NOMO-1 treated with dmso at 0.1 percent for 144 hours (cell line): ENCODE data around the gene ADORA1.
A peak's percentile ranks its signal among the peaks of the same experiment; 100 is the strongest.

Experiments
- DNase-seq: peaks from one replicate; lab custom pipeline; 2025; ENCODE audit not compliant: unreplicated experiment; lab: John Stamatoyannopoulos, UW

The ADORA1 gene

GRCh38 chr1:203210350-203210749 is 82.8 kb downstream of the ADORA1 start:
- no peak for DNase-seq

DNA sequence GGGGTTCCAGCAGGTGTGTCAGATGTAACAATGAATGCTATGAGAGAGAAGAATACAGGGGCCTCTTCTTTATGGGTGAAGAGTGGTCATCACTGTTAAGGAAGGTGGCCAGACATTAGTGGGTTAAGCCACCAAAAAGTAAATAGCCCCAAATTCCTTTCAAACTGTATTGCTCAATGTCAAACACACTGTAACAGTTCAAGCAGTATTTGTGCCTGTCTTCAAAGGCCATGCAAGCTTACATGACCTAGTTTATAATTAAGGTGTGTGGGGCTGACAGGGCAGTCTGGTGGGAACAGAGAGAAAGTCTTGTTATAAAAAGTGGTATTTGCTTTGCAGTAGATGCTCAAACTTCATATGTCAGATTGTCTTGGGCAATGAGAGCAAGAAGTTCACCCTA is 83.5 kb downstream of the ADORA1 start:
- no peak for DNase-seq

- DNase-seq, result no peak
Observed at GRCh38 chr1:203211812-203212211, 84.3 kb downstream of the ADORA1 start.

- DNase-seq, result no peak
Observed at GRCh38 chr1:203213126-203213525, 85.6 kb downstream of the ADORA1 start.

DNA sequence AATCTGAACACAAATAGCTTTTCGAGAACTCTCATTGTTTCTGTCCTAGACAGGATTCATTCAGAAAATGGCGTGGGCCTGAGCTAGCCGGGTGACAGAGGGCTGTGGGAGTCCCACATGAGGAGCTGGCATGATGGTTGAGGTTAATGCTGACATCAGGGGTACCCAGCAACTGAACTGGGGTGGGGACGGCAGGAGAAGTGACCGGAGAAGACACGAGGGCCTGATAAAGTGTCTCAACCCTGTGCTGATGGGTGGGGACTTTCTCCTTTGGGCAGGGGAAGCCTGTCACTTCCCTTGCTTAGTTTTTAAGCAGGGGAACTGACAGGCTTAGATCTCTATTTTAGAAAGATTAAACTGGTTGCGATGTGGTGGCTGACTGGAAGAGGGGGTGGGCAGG is 87.3 kb downstream of the ADORA1 start:
- DNase-seq, result peak; percentile 45

DNA sequence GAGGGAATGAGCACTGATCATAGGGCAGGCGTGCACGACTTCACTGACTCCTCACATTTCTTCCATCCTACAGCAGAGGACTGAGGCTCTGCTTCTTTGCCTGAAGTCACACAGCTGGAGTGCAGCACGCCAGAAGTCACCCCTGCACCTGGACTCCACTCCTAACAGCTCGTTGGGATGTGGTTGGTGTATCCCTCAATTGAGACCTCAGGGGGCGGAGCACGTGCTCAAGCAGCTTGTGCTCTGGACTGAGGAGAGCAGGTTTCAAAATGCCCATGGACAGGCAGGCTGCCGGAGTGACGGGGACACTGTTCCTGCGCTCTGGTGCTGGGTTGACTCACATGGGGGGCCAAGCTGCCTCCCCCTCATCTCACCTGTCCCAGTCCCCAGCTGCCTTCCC is 88.0 kb downstream of the ADORA1 start:
- no peak for DNase-seq

- peak; percentile 32 for DNase-seq
Observed at GRCh38 chr1:203216274-203217138, 89.0 kb downstream of the ADORA1 start.
